KMS-11 (cell line): Measurements from ENCODE around the gene TALDO1.

Experiments used
- H2AFZ ChIP-seq: fragments of 200-600 bp; sonication (generic); 2 replicates; pipeline ENCODE4 v1.6.1; 2016; ENCODE audit warnings: antibody characterized with exemption, mixed run types, low read depth
- H3K27ac ChIP-seq: fragments of 200-600 bp; sonication (generic); 2 replicates; pipeline ENCODE4 v1.6.1; 2016; ENCODE audit warnings: mild to moderate bottlenecking, mixed run types
- H3K27me3 ChIP-seq: fragments of 200-600 bp; sonication (generic); 2 replicates; pipeline ENCODE4 v1.6.1; 2017; ENCODE audit warnings: mild to moderate bottlenecking, low read depth, mixed run types, moderate library complexity; ENCODE audit not compliant: insufficient read depth
- H3K36me3 ChIP-seq: fragments of 200-600 bp; sonication (generic); 2 replicates; pipeline ENCODE4 v1.6.1; 2017; ENCODE audit warnings: mild to moderate bottlenecking, mixed run types; ENCODE audit not compliant: insufficient read depth
- H3K4me1 ChIP-seq: fragments of 200-600 bp; sonication (generic); 2 replicates; pipeline ENCODE4 v1.6.1; 2016; ENCODE audit warnings: mild to moderate bottlenecking, low read depth, mixed run types; ENCODE audit not compliant: poor library complexity, severe bottlenecking
- H3K4me2 ChIP-seq: fragments of 200-600 bp; sonication (generic); 2 replicates; pipeline ENCODE4 v1.7.0; 2016; ENCODE audit warnings: mild to moderate bottlenecking, mixed run types
- H3K4me3 ChIP-seq: fragments of 200-600 bp; sonication (generic); IDR thresholded peaks from 2 replicates; pipeline ENCODE4 v1.6.1; 2017; ENCODE audit warnings: low read depth, low read length, mixed read lengths; ENCODE audit not compliant: insufficient read depth
- H3K79me2 ChIP-seq: fragments of 200-600 bp; sonication (generic); 2 replicates; pipeline ENCODE4 v1.6.1; 2016; ENCODE audit warnings: low read depth, mixed run types; ENCODE audit not compliant: insufficient read depth
- H3K9ac ChIP-seq: fragments of 200-600 bp; sonication (generic); 2 replicates; pipeline ENCODE4 v1.6.1; 2016; ENCODE audit warnings: mild to moderate bottlenecking, mixed run types
- H4K20me1 ChIP-seq: fragments of 200-600 bp; sonication (generic); 2 replicates; pipeline ENCODE4 v1.6.1; 2016; ENCODE audit warnings: mild to moderate bottlenecking, mixed run types; ENCODE audit not compliant: insufficient read depth
- TF ChIP-seq, protein P1 (sequence below): fragments of 200-600 bp; sonication (generic); conservative IDR thresholded peaks from 2 replicates; pipeline ENCODE4 v1.6.1; 2017; ENCODE audit warnings: low read depth, mild to moderate bottlenecking, antibody characterized with exemption, low read length, moderate library complexity, mixed read lengths

The TALDO1 gene

DNA sequence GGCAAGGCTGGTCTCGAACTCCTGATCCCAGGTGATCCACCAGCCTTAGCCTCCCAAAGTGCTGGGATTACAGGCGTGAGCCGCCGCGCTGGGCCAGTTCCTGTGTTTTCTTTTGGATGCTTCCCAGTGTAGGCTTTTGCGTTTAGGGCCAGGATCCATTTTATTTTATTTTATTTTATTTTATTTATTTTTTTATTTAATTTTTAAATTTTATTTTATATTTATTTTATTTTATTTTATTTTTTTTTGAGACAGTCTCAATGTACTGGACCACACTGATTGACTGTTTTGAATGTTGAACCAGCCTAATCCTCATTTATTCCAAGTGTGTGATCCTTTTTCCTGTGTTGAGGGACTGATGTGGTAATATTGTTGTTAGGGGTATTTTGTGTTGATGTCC lies 32.8 kb upstream of the TALDO1 start:
- Histone ChIP-seq H2AFZ (no peak overlapping the region), H3K9ac (no peak overlapping the region), H3K4me2 (no peak overlapping the region), H3K36me3 (no peaks in the 10 kb centered on the region), H3K4me3 (no peak overlapping the region), H3K79me2 (no peaks in the 10 kb centered on the region), H3K4me1 (no peaks in the 10 kb centered on the region), H3K27ac (no peak overlapping the region), H4K20me1 (no peaks in the 10 kb centered on the region), H3K27me3 (peaks cover 5% of the 10 kb centered on the region; the same call in 1 of the 2 replicates)
- TF ChIP-seq, protein P1, sequence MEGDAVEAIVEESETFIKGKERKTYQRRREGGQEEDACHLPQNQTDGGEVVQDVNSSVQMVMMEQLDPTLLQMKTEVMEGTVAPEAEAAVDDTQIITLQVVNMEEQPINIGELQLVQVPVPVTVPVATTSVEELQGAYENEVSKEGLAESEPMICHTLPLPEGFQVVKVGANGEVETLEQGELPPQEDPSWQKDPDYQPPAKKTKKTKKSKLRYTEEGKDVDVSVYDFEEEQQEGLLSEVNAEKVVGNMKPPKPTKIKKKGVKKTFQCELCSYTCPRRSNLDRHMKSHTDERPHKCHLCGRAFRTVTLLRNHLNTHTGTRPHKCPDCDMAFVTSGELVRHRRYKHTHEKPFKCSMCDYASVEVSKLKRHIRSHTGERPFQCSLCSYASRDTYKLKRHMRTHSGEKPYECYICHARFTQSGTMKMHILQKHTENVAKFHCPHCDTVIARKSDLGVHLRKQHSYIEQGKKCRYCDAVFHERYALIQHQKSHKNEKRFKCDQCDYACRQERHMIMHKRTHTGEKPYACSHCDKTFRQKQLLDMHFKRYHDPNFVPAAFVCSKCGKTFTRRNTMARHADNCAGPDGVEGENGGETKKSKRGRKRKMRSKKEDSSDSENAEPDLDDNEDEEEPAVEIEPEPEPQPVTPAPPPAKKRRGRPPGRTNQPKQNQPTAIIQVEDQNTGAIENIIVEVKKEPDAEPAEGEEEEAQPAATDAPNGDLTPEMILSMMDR, result no peak

DNA sequence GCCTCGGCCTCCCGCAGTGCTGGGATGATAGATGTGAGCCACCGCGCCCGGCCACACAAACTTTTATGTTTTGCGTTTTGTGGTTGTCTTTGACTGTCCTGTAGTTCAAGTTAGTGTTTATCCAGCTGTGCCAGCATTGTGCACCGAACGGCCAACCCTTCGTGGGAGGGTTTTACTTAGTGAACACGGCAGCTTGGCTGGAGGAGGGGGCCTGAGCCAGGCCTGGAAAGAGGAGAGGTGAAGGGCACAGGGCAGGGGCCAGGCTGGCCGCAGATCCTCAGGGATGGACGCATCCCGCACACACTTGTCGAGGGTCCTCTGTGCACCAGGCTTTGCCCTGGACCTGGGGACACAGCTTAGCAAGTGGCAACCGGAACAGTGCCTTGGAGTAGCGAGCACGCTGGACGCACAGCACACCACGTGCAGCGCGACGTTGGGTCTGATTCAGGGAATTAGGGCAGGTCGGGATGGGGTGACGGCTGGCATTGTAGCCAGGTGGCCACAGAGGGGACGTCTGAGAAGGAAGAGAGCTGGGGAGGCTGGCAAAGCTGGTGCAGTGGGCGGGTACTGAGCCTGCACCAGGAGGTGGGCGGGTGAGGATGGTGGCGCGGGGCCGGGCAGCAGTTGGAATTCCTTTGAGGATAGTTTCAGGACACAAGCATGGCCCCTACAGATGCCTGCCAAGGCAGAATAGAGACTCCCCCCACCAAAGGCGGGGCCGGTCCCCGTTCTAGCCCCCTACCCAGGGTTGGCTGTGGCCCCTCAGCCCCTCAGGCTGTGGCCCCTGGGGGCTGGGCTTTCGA lies 27.8 kb upstream of the TALDO1 start:
- TF ChIP-seq, protein P1, result no peak
- Histone ChIP-seq H4K20me1 (no peaks in the 10 kb centered on the region), H3K27me3 (peaks cover 17% of the 10 kb centered on the region), H3K36me3 (no peaks in the 10 kb centered on the region), H2AFZ (no peak overlapping the region), H3K4me1 (peaks cover 33% of the 10 kb centered on the region), H3K79me2 (no peaks in the 10 kb centered on the region), H3K9ac (no peak overlapping the region), H3K4me3 (no peak overlapping the region), H3K27ac (no peak overlapping the region), H3K4me2 (no peak overlapping the region)

DNA sequence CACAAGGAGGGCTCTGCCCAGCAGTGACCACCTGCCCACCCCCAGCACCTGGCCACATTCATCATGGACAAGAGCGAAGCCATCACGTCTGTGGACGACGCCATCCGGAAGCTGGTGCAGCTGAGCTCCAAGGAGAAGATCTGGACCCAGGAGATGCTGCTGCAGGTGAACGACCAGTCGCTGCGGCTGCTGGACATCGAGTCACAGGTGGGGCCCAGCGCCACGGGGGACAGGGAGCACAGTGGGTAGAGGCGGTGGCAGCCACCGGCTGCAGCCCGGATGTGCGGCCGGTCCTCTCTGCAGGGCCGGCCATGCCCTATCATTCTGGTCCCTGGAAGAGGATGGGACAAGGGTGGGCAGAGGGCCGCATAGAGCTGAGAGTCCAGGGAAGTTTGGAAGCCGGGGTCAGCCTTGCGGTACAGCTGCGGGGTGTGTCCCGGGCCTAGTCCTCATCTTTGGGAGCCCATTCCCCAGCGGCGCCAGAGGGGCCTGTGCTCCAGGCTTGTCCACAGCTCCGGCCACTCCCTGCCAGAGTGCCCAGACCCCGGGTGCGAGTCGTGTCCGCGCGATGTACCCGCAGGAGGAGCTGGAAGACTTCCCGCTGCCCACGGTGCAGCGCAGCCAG lies 27.1 kb upstream of the TALDO1 start:
- Histone ChIP-seq H3K4me1 (peaks cover 40% of the 10 kb centered on the region), H3K79me2 (no peaks in the 10 kb centered on the region), H3K27me3 (peaks cover 17% of the 10 kb centered on the region), H3K4me2 (no peak overlapping the region), H2AFZ (no peak overlapping the region), H4K20me1 (no peaks in the 10 kb centered on the region), H3K4me3 (no peak overlapping the region), H3K36me3 (no peaks in the 10 kb centered on the region), H3K9ac (no peak overlapping the region), H3K27ac (no peak overlapping the region)
- TF ChIP-seq, protein P1, result no peak

DNA sequence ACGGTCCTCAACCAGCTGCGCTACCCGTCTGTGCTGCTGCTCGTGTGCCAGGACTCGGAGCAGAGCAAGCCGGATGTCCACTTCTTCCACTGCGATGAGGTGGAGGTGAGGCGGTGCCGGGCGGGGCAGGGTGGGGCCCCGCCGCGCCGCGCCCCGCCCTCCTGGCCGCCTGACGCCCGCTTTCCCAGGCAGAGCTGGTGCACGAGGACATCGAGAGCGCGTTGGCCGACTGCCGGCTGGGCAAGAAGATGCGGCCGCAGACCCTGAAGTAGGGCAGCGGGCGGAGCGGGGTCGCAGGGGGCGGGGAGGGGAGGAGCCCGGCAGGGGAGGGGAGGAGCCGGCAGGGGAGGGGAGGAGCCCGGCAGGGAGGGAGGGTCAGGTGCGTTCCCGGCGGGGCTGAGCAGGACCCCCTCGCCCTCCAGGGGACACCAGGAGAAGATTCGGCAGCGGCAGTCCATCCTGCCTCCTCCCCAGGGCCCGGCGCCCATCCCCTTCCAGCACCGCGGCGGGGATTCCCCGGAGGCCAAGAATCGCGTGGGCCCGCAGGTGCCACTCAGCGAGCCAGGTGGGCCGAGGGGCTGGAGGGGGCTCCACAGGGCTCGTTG lies 26.5 kb upstream of the TALDO1 start:
- no peaks in the 10 kb centered on the region for H3K36me3 ChIP-seq
- no peaks in the 10 kb centered on the region for H4K20me1 ChIP-seq
- H2AFZ ChIP-seq, result no peak overlapping the region; the same call in 1 of the 2 replicates
- H3K9ac ChIP-seq, result no peak overlapping the region
- no peaks in the 10 kb centered on the region for H3K79me2 ChIP-seq
- no peak overlapping the region for H3K27ac ChIP-seq
- TF ChIP-seq, protein P1, result no peak
- H3K4me3 ChIP-seq, result no peak overlapping the region
- H3K4me2 ChIP-seq, result peak overlapping the region; percentile 97
- H3K27me3 ChIP-seq, result peaks cover 17% of the 10 kb centered on the region
- H3K4me1 ChIP-seq, result peaks cover 46% of the 10 kb centered on the region
